ENCODE results near the gene FTCDNL1. TPM values are rescaled to one million over a fixed set of nuclear protein-coding genes. Genes with fewer than 3 reads are reported as not detected.

FTCDNL1 gene
- total and polyA plus RNA-seq, 8 donors = 0.31 to 2.8 (median 0.78) TPM; not detected in 4

- H3K4me1 ChIP-seq = no peaks in the 10 kb centered on the region
- no peak overlapping the region for H3K27ac ChIP-seq
- H3K9me3 ChIP-seq = no peaks in the 10 kb centered on the region
- TF ChIP-seq POLR2A (IDR thresholded peaks at IDR 0.05) (no peak), POLR2AphosphoS5 (IDR thresholded peaks at IDR 0.05) (no peak), EP300 (IDR thresholded peaks at IDR 0.05) (no peak), CTCF (IDR thresholded peaks at IDR 0.05) (no peak)
- intact Hi-C loops (cut with DNase I; ENCODE audit: low total_unique reads) = no loop called here
- DNase-seq = no peak
- no peaks in the 10 kb centered on the region for H3K27me3 ChIP-seq
- WGBS, 5 donors = 29 to 58% (median 42%) methylated on average over 2 of the region's 2 CpGs
- H3K36me3 ChIP-seq = no peaks in the 10 kb centered on the region
- H3K4me3 ChIP-seq = no peak overlapping the region
Measured at GRCh38 chr2:199818026-199818425, 33.0 kb downstream of the FTCDNL1 start.

GRCh38 chr2:199814817-199815211 lies 36.2 kb downstream of the FTCDNL1 start:
- Histone ChIP-seq H3K27me3 (no peaks in the 10 kb centered on the region), H3K36me3 (no peaks in the 10 kb centered on the region), H3K9me3 (no peaks in the 10 kb centered on the region), H3K4me1 (no peaks in the 10 kb centered on the region), H3K27ac (no peak overlapping the region), H3K4me3 (no peak overlapping the region)
- intact Hi-C loops (cut with DNase I; ENCODE audit: low total_unique reads) = no loop called here
- no peak for DNase-seq
- TF ChIP-seq POLR2AphosphoS5 (IDR thresholded peaks at IDR 0.05) = no peak
- TF ChIP-seq POLR2A (IDR thresholded peaks at IDR 0.05) = no peak
- no peak for TF ChIP-seq EP300 (IDR thresholded peaks at IDR 0.05)
- TF ChIP-seq CTCF (IDR thresholded peaks at IDR 0.05) = no peak

GRCh38 chr2:199814101-199814816 lies 36.7 kb downstream of the FTCDNL1 start:
- no peak for TF ChIP-seq POLR2AphosphoS5 (IDR thresholded peaks at IDR 0.05)
- no peak for TF ChIP-seq POLR2A (IDR thresholded peaks at IDR 0.05)
- no peak for TF ChIP-seq EP300 (IDR thresholded peaks at IDR 0.05)
- no peak for TF ChIP-seq CTCF (IDR thresholded peaks at IDR 0.05)
- Histone ChIP-seq H3K9me3 (no peaks in the 10 kb centered on the region), H3K27ac (no peak overlapping the region), H3K4me3 (no peak overlapping the region), H3K27me3 (no peaks in the 10 kb centered on the region), H3K36me3 (no peaks in the 10 kb centered on the region), H3K4me1 (no peaks in the 10 kb centered on the region)
- intact Hi-C loops (cut with DNase I; ENCODE audit: low total_unique reads) = no loop called here
- DNase-seq = no peak
- WGBS, 5 donors = 63 to 70% (median 65%) methylated on average over 6 of the region's 6 CpGs

GRCh38 chr2:199812493-199812892 lies 38.5 kb downstream of the FTCDNL1 start:
- Histone ChIP-seq H3K27me3 (no peaks in the 10 kb centered on the region), H3K4me3 (no peak overlapping the region), H3K36me3 (no peaks in the 10 kb centered on the region), H3K4me1 (no peaks in the 10 kb centered on the region), H3K27ac (no peak overlapping the region), H3K9me3 (no peaks in the 10 kb centered on the region)
- intact Hi-C loops (cut with DNase I; ENCODE audit: low total_unique reads) = no loop called here
- TF ChIP-seq POLR2A (IDR thresholded peaks at IDR 0.05) (no peak), CTCF (IDR thresholded peaks at IDR 0.05) (no peak), POLR2AphosphoS5 (IDR thresholded peaks at IDR 0.05) (no peak), EP300 (IDR thresholded peaks at IDR 0.05) (no peak)
- no peak for DNase-seq
- 84 to 85% (median 84%) methylated on average over 8 of the region's 8 CpGs for WGBS, 5 donors
